ENCODE measurements around the gene SSX4. TPM values are rescaled to one million over a fixed set of nuclear protein-coding genes. Genes with fewer than 3 reads are reported as not detected.

The SSX4 gene
- total RNA-seq, 3 donors from 2014 or later, result not detected

Other genes with a start within 250 kb of the SSX4 start
- gene SSX5, start 186.7 kb upstream of the SSX4 start, total RNA-seq, result not detected
- under 1 TPM in 2 of 3 donors, not detected in 1; 0.16 to 0.23 TPM for gene SSX1, start 128.1 kb upstream of the SSX4 start, total RNA-seq
- not detected for gene SSX3, start 26.8 kb upstream of the SSX4 start, total RNA-seq
- gene SSX4B, start 28.4 kb downstream of the SSX4 start, total RNA-seq, result not detected
- gene SLC38A5, start 86.7 kb downstream of the SSX4 start, total RNA-seq, result 100 to 1,000 TPM; 247 to 282 (median 271) TPM
- gene FTSJ1, start 92.7 kb downstream of the SSX4 start, total RNA-seq, result 100 to 1,000 TPM; 130 to 147 (median 134) TPM
- gene PORCN, start 125.5 kb downstream of the SSX4 start, total RNA-seq, result 1 to 10 TPM; 7.5 to 10.0 (median 9.4) TPM
- 100 to 1,000 TPM in 2 of 3 donors, 10 to 100 TPM in 1; 87.0 to 113 (median 106) TPM for gene EBP, start 138.3 kb downstream of the SSX4 start, total RNA-seq
- 10 to 100 TPM; 15.1 to 17.4 (median 16.5) TPM for gene TBC1D25, start 156.2 kb downstream of the SSX4 start, total RNA-seq
- 100 to 1,000 TPM; 459 to 489 (median 484) TPM for gene RBM3, start 190.9 kb downstream of the SSX4 start, total RNA-seq
- 10 to 100 TPM; 36.4 to 49.5 (median 36.9) TPM for gene WDR13, start 214.0 kb downstream of the SSX4 start, total RNA-seq